DOHH2 (cell line): ENCODE measurements around the gene MYO15A.

Source experiments
- H3F3A ChIP-seq: fragments of 200-600 bp; sonication (generic), shearing (Covaris generic); 2 replicates; pipeline ENCODE4 v1.6.0; 2016; ENCODE audit warnings: antibody characterized with exemption, mild to moderate bottlenecking; ENCODE audit not compliant: control insufficient read depth, insufficient read depth
- H3K27ac ChIP-seq: fragments of 200-600 bp; sonication (generic); 2 replicates; pipeline ENCODE4 v1.5.1; 2014; ENCODE audit warnings: low read depth, mild to moderate bottlenecking, low read length, moderate library complexity
- H3K27me3 ChIP-seq: fragments of 200-600 bp; sonication (generic); 2 replicates; pipeline ENCODE4 v1.6.1; 2014; ENCODE audit warnings: mild to moderate bottlenecking, low read length, mixed read lengths; ENCODE audit not compliant: control insufficient read depth
- H3K36me3 ChIP-seq: fragments of 200-600 bp; sonication (generic); 2 replicates; pipeline ENCODE4 v1.6.1; 2014; ENCODE audit warnings: mild to moderate bottlenecking, low read length, moderate library complexity, mixed read lengths; ENCODE audit not compliant: control insufficient read depth
- H3K4me1 ChIP-seq: fragments of 200-600 bp; sonication (generic); 2 replicates; pipeline ENCODE4 v1.6.1; 2014; ENCODE audit warnings: mild to moderate bottlenecking, low read length, mixed read lengths; ENCODE audit not compliant: control insufficient read depth
- H3K4me2 ChIP-seq: fragments of 200-600 bp; sonication (generic); 2 replicates; pipeline ENCODE4 v1.6.0; 2014; ENCODE audit warnings: mild to moderate bottlenecking, low read length, moderate library complexity
- H3K4me3 ChIP-seq: fragments of 200-600 bp; sonication (generic); 2 replicates; pipeline ENCODE4 v1.5.1; 2014; ENCODE audit warnings: mild to moderate bottlenecking, low read length, mixed read lengths
- H3K79me2 ChIP-seq: fragments of 200-600 bp; sonication (generic); 2 replicates; pipeline ENCODE4 v1.6.1; 2014; ENCODE audit warnings: mild to moderate bottlenecking, low read length, mixed read lengths; ENCODE audit not compliant: control insufficient read depth
- H3K9me2 ChIP-seq: fragments of 200-600 bp; sonication (generic); replicated peaks from 2 replicates; pipeline ENCODE4 v1.6.1; 2014; ENCODE audit warnings: mild to moderate bottlenecking, low read length, mixed read lengths; ENCODE audit not compliant: control insufficient read depth
- H3K9me3 ChIP-seq: fragments of 200-600 bp; sonication (generic); 2 replicates; pipeline ENCODE4 v1.6.1; 2014; ENCODE audit warnings: antibody characterized with exemption, low read length, mixed read lengths; ENCODE audit not compliant: control insufficient read depth, insufficient read depth
- H4K20me1 ChIP-seq: fragments of 200-600 bp; sonication (generic); 2 replicates; pipeline ENCODE4 v1.6.0; 2014; ENCODE audit warnings: low read depth, mild to moderate bottlenecking, antibody characterized with exemption, low read length, moderate library complexity; ENCODE audit not compliant: control insufficient read depth, insufficient read depth
- EZH2phosphoT487 ChIP-seq: fragments of 200-600 bp; sonication (generic); IDR thresholded peaks from 2 replicates; pipeline ENCODE4 v1.6.1; 2017; ENCODE audit warnings: borderline replicate concordance, mild to moderate bottlenecking, antibody characterized with exemption, low read length, moderate library complexity, mixed read lengths
- TF ChIP-seq, protein P1 (sequence below): fragments of 200-600 bp; sonication (generic); IDR thresholded peaks from one replicate; pipeline ENCODE4 v1.5.1; 2014; ENCODE audit warnings: antibody characterized with exemption, mild to moderate bottlenecking, low read depth, low read length; ENCODE audit not compliant: poor library complexity, severe bottlenecking

The MYO15A gene, protein sequence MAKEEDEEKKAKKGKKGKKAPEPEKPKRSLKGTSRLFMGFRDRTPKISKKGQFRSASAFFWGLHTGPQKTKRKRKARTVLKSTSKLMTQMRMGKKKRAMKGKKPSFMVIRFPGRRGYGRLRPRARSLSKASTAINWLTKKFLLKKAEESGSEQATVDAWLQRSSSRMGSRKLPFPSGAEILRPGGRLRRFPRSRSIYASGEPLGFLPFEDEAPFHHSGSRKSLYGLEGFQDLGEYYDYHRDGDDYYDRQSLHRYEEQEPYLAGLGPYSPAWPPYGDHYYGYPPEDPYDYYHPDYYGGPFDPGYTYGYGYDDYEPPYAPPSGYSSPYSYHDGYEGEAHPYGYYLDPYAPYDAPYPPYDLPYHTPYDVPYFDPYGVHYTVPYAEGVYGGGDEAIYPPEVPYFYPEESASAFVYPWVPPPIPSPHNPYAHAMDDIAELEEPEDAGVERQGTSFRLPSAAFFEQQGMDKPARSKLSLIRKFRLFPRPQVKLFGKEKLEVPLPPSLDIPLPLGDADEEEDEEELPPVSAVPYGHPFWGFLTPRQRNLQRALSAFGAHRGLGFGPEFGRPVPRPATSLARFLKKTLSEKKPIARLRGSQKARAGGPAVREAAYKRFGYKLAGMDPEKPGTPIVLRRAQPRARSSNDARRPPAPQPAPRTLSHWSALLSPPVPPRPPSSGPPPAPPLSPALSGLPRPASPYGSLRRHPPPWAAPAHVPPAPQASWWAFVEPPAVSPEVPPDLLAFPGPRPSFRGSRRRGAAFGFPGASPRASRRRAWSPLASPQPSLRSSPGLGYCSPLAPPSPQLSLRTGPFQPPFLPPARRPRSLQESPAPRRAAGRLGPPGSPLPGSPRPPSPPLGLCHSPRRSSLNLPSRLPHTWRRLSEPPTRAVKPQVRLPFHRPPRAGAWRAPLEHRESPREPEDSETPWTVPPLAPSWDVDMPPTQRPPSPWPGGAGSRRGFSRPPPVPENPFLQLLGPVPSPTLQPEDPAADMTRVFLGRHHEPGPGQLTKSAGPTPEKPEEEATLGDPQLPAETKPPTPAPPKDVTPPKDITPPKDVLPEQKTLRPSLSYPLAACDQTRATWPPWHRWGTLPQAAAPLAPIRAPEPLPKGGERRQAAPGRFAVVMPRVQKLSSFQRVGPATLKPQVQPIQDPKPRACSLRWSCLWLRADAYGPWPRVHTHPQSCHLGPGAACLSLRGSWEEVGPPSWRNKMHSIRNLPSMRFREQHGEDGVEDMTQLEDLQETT (N-terminal part only)

DNA sequence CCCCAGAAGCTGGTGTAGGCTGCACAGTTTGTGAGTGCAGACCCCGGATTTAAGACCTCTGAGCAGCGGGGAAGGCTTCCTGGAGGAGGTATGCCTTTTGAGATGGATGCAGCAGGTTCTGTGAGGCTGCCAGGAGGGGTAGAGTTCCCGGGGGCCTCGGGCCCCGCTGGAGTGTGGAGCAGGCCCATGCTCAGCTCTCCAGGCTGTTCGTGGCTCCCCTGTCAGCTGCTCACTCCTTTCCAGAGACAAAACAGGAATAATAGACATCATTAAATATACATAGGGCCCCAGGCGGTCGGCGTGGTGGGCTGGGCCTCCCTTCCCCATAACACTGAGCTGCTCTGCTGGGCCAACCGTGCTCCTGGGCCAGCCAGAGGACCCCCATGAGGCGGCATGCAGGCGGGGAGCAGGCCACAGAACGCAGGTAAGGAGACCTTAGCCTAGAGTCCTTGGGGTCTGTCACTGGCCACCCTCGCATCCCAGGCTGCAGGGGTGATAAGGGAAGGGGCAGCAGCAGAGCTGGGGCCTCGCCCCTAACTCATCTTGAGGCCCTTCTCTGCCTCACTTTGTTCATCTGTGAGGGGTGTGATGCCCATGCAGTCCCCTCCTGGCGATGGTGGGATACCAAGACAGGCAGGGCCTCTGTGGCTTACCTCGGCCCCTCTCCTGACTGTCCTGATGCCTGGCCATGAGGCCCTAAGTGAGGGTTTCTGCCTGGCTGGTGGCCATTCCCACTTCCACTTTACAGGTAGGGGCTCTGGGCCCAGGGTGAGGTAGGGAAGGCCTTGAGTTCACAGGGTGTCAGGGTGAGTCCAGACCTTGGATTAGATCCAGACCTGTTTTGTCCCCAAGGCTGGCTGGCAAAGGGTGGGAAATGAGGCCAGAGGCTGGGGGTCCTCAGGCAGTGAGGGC, at the start of gene MYO15A:
Gene MYO15A (plus strand): TSS at position 356 of the 912 bp plus-strand sequence. CDS start 10,045 bp downstream, outside the sequence.
- Histone ChIP-seq H3F3A (no peaks in the 10 kb centered on the region), H3K27me3 (no peaks in the 10 kb centered on the region), H3K9me3 (no peaks in the 10 kb centered on the region), H3K4me3 (no peak within 1 kb of the TSS), H3K4me2 (no peak within 1 kb of the TSS), H3K9me2 (no peaks in the 10 kb centered on the region), H3K27ac (no peak within 1 kb of the TSS), H4K20me1 (no peaks in the 10 kb centered on the region), H3K4me1 (no peaks in the 10 kb centered on the region), H3K36me3 (peaks cover 7% of the 10 kb centered on the region; the same call in 1 of the 2 replicates), H3K79me2 (no peaks in the 10 kb centered on the region)
- TF ChIP-seq, protein P1, sequence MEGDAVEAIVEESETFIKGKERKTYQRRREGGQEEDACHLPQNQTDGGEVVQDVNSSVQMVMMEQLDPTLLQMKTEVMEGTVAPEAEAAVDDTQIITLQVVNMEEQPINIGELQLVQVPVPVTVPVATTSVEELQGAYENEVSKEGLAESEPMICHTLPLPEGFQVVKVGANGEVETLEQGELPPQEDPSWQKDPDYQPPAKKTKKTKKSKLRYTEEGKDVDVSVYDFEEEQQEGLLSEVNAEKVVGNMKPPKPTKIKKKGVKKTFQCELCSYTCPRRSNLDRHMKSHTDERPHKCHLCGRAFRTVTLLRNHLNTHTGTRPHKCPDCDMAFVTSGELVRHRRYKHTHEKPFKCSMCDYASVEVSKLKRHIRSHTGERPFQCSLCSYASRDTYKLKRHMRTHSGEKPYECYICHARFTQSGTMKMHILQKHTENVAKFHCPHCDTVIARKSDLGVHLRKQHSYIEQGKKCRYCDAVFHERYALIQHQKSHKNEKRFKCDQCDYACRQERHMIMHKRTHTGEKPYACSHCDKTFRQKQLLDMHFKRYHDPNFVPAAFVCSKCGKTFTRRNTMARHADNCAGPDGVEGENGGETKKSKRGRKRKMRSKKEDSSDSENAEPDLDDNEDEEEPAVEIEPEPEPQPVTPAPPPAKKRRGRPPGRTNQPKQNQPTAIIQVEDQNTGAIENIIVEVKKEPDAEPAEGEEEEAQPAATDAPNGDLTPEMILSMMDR, result no peak
- TF ChIP-seq EZH2phosphoT487, result no peak

DNA sequence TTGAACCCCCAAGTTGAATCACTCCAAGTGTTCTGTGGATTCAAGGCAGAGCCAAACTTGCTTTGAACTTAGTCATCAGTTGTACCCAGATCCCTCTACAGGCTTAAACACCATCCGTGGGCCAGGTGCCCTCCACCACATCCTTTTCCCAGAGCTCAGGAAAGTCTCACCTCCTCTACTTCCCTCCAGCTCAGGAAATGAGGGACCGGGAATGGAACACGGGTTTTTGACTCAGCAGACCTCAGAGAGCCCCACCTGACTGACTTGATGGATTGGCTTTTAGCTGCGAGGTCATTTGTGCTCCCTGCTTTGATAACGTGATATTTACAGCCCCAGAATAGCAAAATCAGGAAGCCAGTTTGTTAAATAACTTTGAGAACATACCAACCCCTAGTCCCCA, 49.3 kb upstream of the MYO15A start:
- Histone ChIP-seq H4K20me1 (no peaks in the 10 kb centered on the region), H3K4me3 (no peak overlapping the region), H3K79me2 (no peaks in the 10 kb centered on the region), H3K4me1 (peaks cover 8% of the 10 kb centered on the region), H3K9me3 (no peaks in the 10 kb centered on the region), H3K4me2 (no peak overlapping the region), H3K36me3 (peaks cover 35% of the 10 kb centered on the region), H3K27me3 (no peaks in the 10 kb centered on the region), H3K27ac (no peak overlapping the region), H3F3A (no peaks in the 10 kb centered on the region), H3K9me2 (no peaks in the 10 kb centered on the region)
- TF ChIP-seq, protein P1, result no peak
- no peak for TF ChIP-seq EZH2phosphoT487

DNA sequence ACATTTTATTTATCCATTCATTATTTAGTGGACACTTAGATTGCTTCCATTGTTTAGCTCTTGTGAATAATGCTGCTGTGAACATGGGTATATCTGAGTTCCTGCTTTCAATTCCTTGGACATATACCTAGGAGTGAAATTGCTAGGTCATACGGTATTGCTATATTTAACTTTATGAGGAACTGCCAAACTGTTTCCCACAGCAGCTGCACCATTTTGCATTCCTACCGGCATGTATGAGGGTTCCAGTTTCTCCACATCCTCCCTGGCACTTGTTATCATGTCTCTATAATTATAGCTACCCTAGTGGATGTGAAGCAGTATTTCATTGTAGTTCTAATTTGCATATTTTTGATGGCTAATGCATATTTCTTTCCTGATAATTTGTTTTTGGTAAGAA, 44.5 kb upstream of the MYO15A start:
- H3K4me1 ChIP-seq, result peaks cover 5% of the 10 kb centered on the region
- no peaks in the 10 kb centered on the region for H3K9me2 ChIP-seq
- TF ChIP-seq EZH2phosphoT487, result no peak
- TF ChIP-seq, protein P1, result no peak
- peaks cover 5% of the 10 kb centered on the region; the same call in 1 of the 2 replicates for H3F3A ChIP-seq
- no peaks in the 10 kb centered on the region for H3K27me3 ChIP-seq
- no peaks in the 10 kb centered on the region for H3K9me3 ChIP-seq
- H3K4me3 ChIP-seq, result no peak overlapping the region
- H3K4me2 ChIP-seq, result no peak overlapping the region
- peaks cover 23% of the 10 kb centered on the region for H3K36me3 ChIP-seq
- no peaks in the 10 kb centered on the region for H3K79me2 ChIP-seq
- no peak overlapping the region for H3K27ac ChIP-seq
- H4K20me1 ChIP-seq, result no peaks in the 10 kb centered on the region
